H9 (cell line): ENCODE results near the gene ERO1A. TPM values are rescaled to one million over a fixed set of nuclear protein-coding genes. Genes with fewer than 3 reads are reported as not detected.

Source experiments
- DNase-seq: peaks from one replicate; pipeline ENCODE4 v3.0.0-alpha.2; 2017
- H2AFZ ChIP-seq: one replicate; pipeline ENCODE4 v1.6.1; 2013; ENCODE audit warnings: mild to moderate bottlenecking, low read length, control low read depth, moderate library complexity
- H2AK5ac ChIP-seq: 2 replicates; pipeline ENCODE4 v1.6.1; 2013; ENCODE audit warnings: low read length, control low read depth, mixed read lengths; ENCODE audit not compliant: insufficient read length
- H2BK120ac ChIP-seq: one replicate; pipeline ENCODE4 v1.6.1; 2013; ENCODE audit warnings: low read depth, mild to moderate bottlenecking, low read length, control low read depth, inconsistent platforms; ENCODE audit not compliant: poor library complexity, severe bottlenecking
- H2BK12ac ChIP-seq: 2 replicates; pipeline ENCODE4 v1.6.1; 2013; ENCODE audit warnings: low read length, control low read depth, mixed read lengths, low read depth; ENCODE audit not compliant: insufficient read length
- H2BK15ac ChIP-seq: 2 replicates; pipeline ENCODE4 v1.6.1; 2013; ENCODE audit warnings: low read depth, low read length, control low read depth
- H2BK20ac ChIP-seq: one replicate; pipeline ENCODE4 v1.6.1; 2013; ENCODE audit warnings: low read depth, mild to moderate bottlenecking, low read length, control low read depth, inconsistent platforms; ENCODE audit not compliant: poor library complexity, severe bottlenecking
- H2BK5ac ChIP-seq: 2 replicates; pipeline ENCODE4 v1.6.1; 2013; ENCODE audit warnings: low read length, control low read depth, mixed read lengths; ENCODE audit not compliant: insufficient read length
- H3K14ac ChIP-seq: 2 replicates; pipeline ENCODE4 v1.6.1; 2013; ENCODE audit warnings: low read length, control low read depth; ENCODE audit not compliant: insufficient read depth
- H3K18ac ChIP-seq: 2 replicates; pipeline ENCODE4 v1.6.1; 2013; ENCODE audit warnings: low read depth, mild to moderate bottlenecking, mixed read lengths, low read length, control low read depth; ENCODE audit not compliant: insufficient read length
- H3K23ac ChIP-seq: 2 replicates; pipeline ENCODE4 v1.6.1; 2013; ENCODE audit warnings: low read length, control low read depth, mixed read lengths, low read depth; ENCODE audit not compliant: insufficient read length
- H3K23me2 ChIP-seq: 2 replicates; pipeline ENCODE4 v1.6.1; 2013; ENCODE audit warnings: low read depth, mild to moderate bottlenecking, mixed read lengths, low read length, control low read depth; ENCODE audit not compliant: insufficient read length, poor library complexity, severe bottlenecking
- H3K27ac ChIP-seq: 2 replicates; pipeline ENCODE4 v1.5.1; 2013; ENCODE audit warnings: low read length, control low read depth, mixed read lengths, low read depth; ENCODE audit not compliant: insufficient read length
- H3K27me3 ChIP-seq: 2 replicates; pipeline ENCODE4 v1.6.1; 2013; ENCODE audit warnings: low read length, control low read depth, inconsistent platforms; ENCODE audit not compliant: insufficient read depth
- H3K4ac ChIP-seq: 2 replicates; pipeline ENCODE4 v1.6.1; 2013; ENCODE audit warnings: low read depth, mild to moderate bottlenecking, control low read depth, inconsistent platforms, low read length, moderate library complexity
- H3K4me1 ChIP-seq: 2 replicates; pipeline ENCODE4 v1.6.1; 2013; ENCODE audit warnings: low read length, control low read depth, inconsistent platforms; ENCODE audit not compliant: insufficient read depth
- H3K4me2 ChIP-seq: 2 replicates; pipeline ENCODE4 v1.6.1; 2013; ENCODE audit warnings: low read length, control low read depth, mixed read lengths; ENCODE audit not compliant: insufficient read length, insufficient read depth
- H3K56ac ChIP-seq: 2 replicates; pipeline ENCODE4 v1.6.1; 2013; ENCODE audit warnings: low read depth, mild to moderate bottlenecking, mixed read lengths, low read length, control low read depth; ENCODE audit not compliant: insufficient read length
- H3K79me1 ChIP-seq: 2 replicates; pipeline ENCODE4 v1.6.1; 2013; ENCODE audit warnings: low read depth, mild to moderate bottlenecking, moderate library complexity, low read length, control low read depth, inconsistent platforms; ENCODE audit not compliant: insufficient read depth, poor library complexity, severe bottlenecking
- H3K79me2 ChIP-seq: 2 replicates; pipeline ENCODE4 v1.6.1; 2013; ENCODE audit warnings: low read length, control low read depth, inconsistent platforms; ENCODE audit not compliant: insufficient read depth
- H3K9ac ChIP-seq: 2 replicates; pipeline ENCODE4 v1.6.1; 2013; ENCODE audit warnings: low read length, control low read depth, mixed read lengths; ENCODE audit not compliant: insufficient read length; ENCODE audit errors: extremely low read depth
- H3K9me3 ChIP-seq: one replicate; pipeline ENCODE4 v1.6.1; 2013; ENCODE audit warnings: low read depth, low read length, inconsistent platforms; ENCODE audit not compliant: control insufficient read depth
- H3T11ph ChIP-seq: one replicate; pipeline ENCODE4 v1.6.1; 2013; ENCODE audit warnings: mild to moderate bottlenecking, low read length, control low read depth, inconsistent platforms
- H4K20me1 ChIP-seq: one replicate; pipeline ENCODE4 v1.6.1; 2013; ENCODE audit not compliant: control insufficient read depth, insufficient read length, insufficient read depth
- H4K5ac ChIP-seq: 2 replicates; pipeline ENCODE4 v1.6.1; 2013; ENCODE audit warnings: low read depth, mild to moderate bottlenecking, mixed read lengths, low read length, control low read depth; ENCODE audit not compliant: insufficient read length
- H4K8ac ChIP-seq: replicated peaks from 2 replicates; pipeline ENCODE4 v1.6.1; 2013; ENCODE audit warnings: low read length, control low read depth, mixed read lengths, low read depth; ENCODE audit not compliant: insufficient read length
- H4K91ac ChIP-seq: 2 replicates; pipeline ENCODE4 v1.6.1; 2013; ENCODE audit warnings: low read depth, mild to moderate bottlenecking, moderate library complexity, mixed read lengths, low read length, control low read depth; ENCODE audit not compliant: insufficient read length
- H3K27ac Mint-ChIP-seq, 3 experiments: 2 replicates in 2 of 3; 3 replicates in 1 of 3; pipeline ENCODE4 v1.8.0; 2020 to 2021; ENCODE audit warnings: mixed read lengths in 3 of 3, mild to moderate bottlenecking in 1 of 3, moderate library complexity in 1 of 3
- H3K27me3 Mint-ChIP-seq: 2 replicates; pipeline ENCODE4 v1.8.0; 2021; ENCODE audit warnings: low read depth, mild to moderate bottlenecking, moderate library complexity, mixed read lengths
- H3K36me3 Mint-ChIP-seq, 3 experiments: 2 replicates in 2 of 3; 3 replicates in 1 of 3; pipeline ENCODE4 v1.8.0; 2020 to 2021; ENCODE audit warnings: low read depth in 3 of 3, mixed read lengths in 3 of 3; ENCODE audit not compliant: insufficient read depth in 1 of 3
- H3K4me1 Mint-ChIP-seq, 2 experiments: 2 replicates each; pipeline ENCODE4 v1.8.0; 2020; ENCODE audit warnings: mixed read lengths in 2 of 2
- H3K4me3 Mint-ChIP-seq, 2 experiments: 2 replicates in 1 of 2; 3 replicates in 1 of 2; pipeline ENCODE4 v1.8.0; 2020 to 2021; ENCODE audit warnings: mild to moderate bottlenecking in 2 of 2, mixed read lengths in 2 of 2, moderate library complexity in 1 of 2
- H3K9me3 Mint-ChIP-seq, 2 experiments: 2 replicates in 1 of 2; 3 replicates in 1 of 2; pipeline ENCODE4 v1.8.0; 2020; ENCODE audit warnings: mild to moderate bottlenecking in 2 of 2, mixed read lengths in 2 of 2, moderate library complexity in 1 of 2
- WGBS: extraction: QIAGEN DNeasy Blood & Tissue Kit; methylation state at CpG from one replicate; pipeline ENCODE4 v1.1.7; 2013; ENCODE audit warnings: missing lambda C conversion rate, low lambda C conversion rate, mixed read lengths; ENCODE audit not compliant: insufficient read length; ENCODE audit errors: extremely low coverage; 5-methylcytosine and 5-hydroxymethylcytosine counted together
- total RNA-seq: library from RNA; stranded (reverse); gene quantifications from 2 replicates; pipeline ENCODE4 v1.2.1, GENCODE V29; 2021
- TF ChIP-seq, protein P1 (sequence below): fragments of 200-600 bp; sonication (generic); conservative IDR thresholded peaks from 3 replicates; pipeline ENCODE4 v1.8.0; 2021; ENCODE audit warnings: antibody characterized with exemption, mild to moderate bottlenecking

Gene ERO1A
- total RNA-seq, 1 experiment from 2014 or later = 37.1 TPM

DNA sequence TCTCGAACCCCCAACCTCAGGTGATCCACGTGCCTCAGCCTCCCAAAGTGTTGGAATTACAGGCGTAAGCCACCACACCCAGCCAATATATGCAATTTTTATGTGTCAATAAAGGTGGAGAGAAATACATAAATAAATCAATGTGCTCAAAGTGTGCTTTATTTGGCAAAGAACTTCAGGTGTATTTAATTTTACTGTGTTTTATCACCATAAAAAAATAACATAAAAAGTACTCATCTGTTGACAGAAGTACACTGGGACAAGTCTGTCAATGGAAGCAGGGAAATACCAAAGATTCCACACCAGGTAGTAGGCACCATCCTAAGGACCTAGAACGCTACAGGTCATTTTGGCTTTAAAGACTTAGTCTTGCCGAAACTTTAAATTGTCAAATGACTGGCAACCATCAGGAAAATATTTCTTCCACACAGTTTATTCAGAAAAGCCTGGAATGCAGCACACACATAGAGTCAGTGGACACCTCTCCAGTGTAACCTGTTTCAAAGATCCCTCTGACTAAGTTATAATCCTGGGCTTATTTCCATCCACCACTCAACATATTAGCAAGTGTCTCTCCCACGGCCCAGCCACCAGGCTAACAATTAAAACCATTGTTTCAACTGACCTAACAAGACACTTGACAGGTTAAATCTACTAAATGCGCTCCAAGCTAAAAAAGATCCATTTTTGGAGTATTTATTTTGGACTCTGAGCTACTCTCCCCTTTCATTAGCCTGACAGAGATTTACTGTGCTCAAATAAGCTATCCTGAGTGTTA, 4.2 kb downstream of the ERO1A start:
- H2BK5ac ChIP-seq = no peak overlapping the region
- H3K27ac ChIP-seq = no peak overlapping the region
- no peak overlapping the region for H3K23ac ChIP-seq
- H2BK15ac ChIP-seq = no peak overlapping the region
- H3K79me2 ChIP-seq = peaks cover 2% of the 10 kb centered on the region; the same call in 1 of the 2 replicates
- DNase-seq = no peak
- H4K20me1 ChIP-seq = no peaks in the 10 kb centered on the region
- H3K27ac Mint-ChIP-seq = no peak overlapping the region
- H4K91ac ChIP-seq = no peak overlapping the region
- no peak overlapping the region for H3K18ac ChIP-seq
- H2BK20ac ChIP-seq = no peak overlapping the region
- H3K4ac ChIP-seq = no peak overlapping the region
- H3K27me3 ChIP-seq = no peaks in the 10 kb centered on the region
- H3K27me3 Mint-ChIP-seq = no peaks in the 10 kb centered on the region; the same call in 1 of the 2 replicates
- peaks cover 3% of the 10 kb centered on the region; the same call in 1 of the 2 replicates for H3K4me1 ChIP-seq
- H3K36me3 Mint-ChIP-seq = no peaks in the 10 kb centered on the region; a peak in 1 of 7 replicates
- no peak overlapping the region for H3K9ac ChIP-seq
- no peaks in the 10 kb centered on the region for H3K9me3 ChIP-seq
- H4K8ac ChIP-seq = no peak overlapping the region
- TF ChIP-seq, protein P1, sequence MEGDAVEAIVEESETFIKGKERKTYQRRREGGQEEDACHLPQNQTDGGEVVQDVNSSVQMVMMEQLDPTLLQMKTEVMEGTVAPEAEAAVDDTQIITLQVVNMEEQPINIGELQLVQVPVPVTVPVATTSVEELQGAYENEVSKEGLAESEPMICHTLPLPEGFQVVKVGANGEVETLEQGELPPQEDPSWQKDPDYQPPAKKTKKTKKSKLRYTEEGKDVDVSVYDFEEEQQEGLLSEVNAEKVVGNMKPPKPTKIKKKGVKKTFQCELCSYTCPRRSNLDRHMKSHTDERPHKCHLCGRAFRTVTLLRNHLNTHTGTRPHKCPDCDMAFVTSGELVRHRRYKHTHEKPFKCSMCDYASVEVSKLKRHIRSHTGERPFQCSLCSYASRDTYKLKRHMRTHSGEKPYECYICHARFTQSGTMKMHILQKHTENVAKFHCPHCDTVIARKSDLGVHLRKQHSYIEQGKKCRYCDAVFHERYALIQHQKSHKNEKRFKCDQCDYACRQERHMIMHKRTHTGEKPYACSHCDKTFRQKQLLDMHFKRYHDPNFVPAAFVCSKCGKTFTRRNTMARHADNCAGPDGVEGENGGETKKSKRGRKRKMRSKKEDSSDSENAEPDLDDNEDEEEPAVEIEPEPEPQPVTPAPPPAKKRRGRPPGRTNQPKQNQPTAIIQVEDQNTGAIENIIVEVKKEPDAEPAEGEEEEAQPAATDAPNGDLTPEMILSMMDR = no peak
- no peak overlapping the region for H3K14ac ChIP-seq
- no peak overlapping the region for H2AK5ac ChIP-seq
- H3K4me3 Mint-ChIP-seq = no peak overlapping the region
- H3T11ph ChIP-seq = no peak overlapping the region
- no peak overlapping the region for H4K5ac ChIP-seq
- WGBS = no CpG with 5 or more reads among the region's 7 CpGs
- H3K9me3 Mint-ChIP-seq = no peaks in the 10 kb centered on the region
- peaks cover 27 to 44% of the 10 kb centered on the region in 2 experiments for H3K4me1 Mint-ChIP-seq
- no peak overlapping the region for H2BK120ac ChIP-seq
- H3K23me2 ChIP-seq = peaks cover 3% of the 10 kb centered on the region
- H3K56ac ChIP-seq = no peak overlapping the region
- no peak overlapping the region for H3K4me2 ChIP-seq
- no peak overlapping the region for H2BK12ac ChIP-seq
- no peak overlapping the region for H2AFZ ChIP-seq
- H3K79me1 ChIP-seq = no peaks in the 10 kb centered on the region
